Measurements from ENCODE around the gene PTPRG. TPM values are rescaled to one million over a fixed set of nuclear protein-coding genes. Genes with fewer than 3 reads are reported as not detected.

Gene PTPRG
- total RNA-seq, 4 donors from 2014 or later: 21.1 to 54.2 (median 30.6) TPM

- intact Hi-C loops (cut with DNase I; ENCODE audit: low total_unique reads) (no loop called here), in situ Hi-C loops (cut with MboI; ENCODE audit: low sequenced_read_pairs in 4 of 4) (no loop called here)
- peak overlapping the region in 1 of 4 donors; percentile 23 for H3K27ac ChIP-seq
- no peaks in the 10 kb centered on the region for H3K27me3 ChIP-seq
- H3K36me3 ChIP-seq: no peaks in the 10 kb centered on the region
- H3K4me1 ChIP-seq: peaks cover 21 to 43% of the 10 kb centered on the region in 2 donors
- ATAC-seq: peak in 1 of 2 donors; percentile 40
- H3K9me3 ChIP-seq: no peaks in the 10 kb centered on the region
- TF ChIP-seq CTCF (IDR thresholded peaks at IDR 0.05 in 4 of 5, conservative IDR thresholded peaks at IDR 0.05 in 1 of 5) (no peak), POLR2A (IDR thresholded peaks at IDR 0.05) (no peak)
- no peak overlapping the region for H3K4me3 ChIP-seq
- no peak for DNase-seq
Measured at GRCh38 chr3:61612211-61613194, 51.1 kb downstream of the PTPRG start.

GRCh38 chr3:61613666-61614065, 52.3 kb downstream of the PTPRG start:
- no peaks in the 10 kb centered on the region for H3K36me3 ChIP-seq
- H3K27me3 ChIP-seq: no peaks in the 10 kb centered on the region
- H3K4me3 ChIP-seq: no peak overlapping the region
- H3K27ac ChIP-seq: peak overlapping the region in 1 of 4 donors; percentile 26
- ATAC-seq: no peak
- no peak for TF ChIP-seq POLR2A (IDR thresholded peaks at IDR 0.05)
- no peak for TF ChIP-seq CTCF (IDR thresholded peaks at IDR 0.05 in 4 of 5, conservative IDR thresholded peaks at IDR 0.05 in 1 of 5)
- intact Hi-C loops (cut with DNase I; ENCODE audit: low total_unique reads) (no loop called here), in situ Hi-C loops (cut with MboI; ENCODE audit: low sequenced_read_pairs in 4 of 4) (no loop called here)
- no peaks in the 10 kb centered on the region for H3K9me3 ChIP-seq
- DNase-seq: no peak
- peaks cover 27 to 47% of the 10 kb centered on the region in 2 donors for H3K4me1 ChIP-seq

GRCh38 chr3:61615643-61616042, 54.3 kb downstream of the PTPRG start:
- Histone ChIP-seq H3K4me3 (no peak overlapping the region), H3K27ac (peak overlapping the region; percentile 56 to 78 (median 66)), H3K27me3 (no peaks in the 10 kb centered on the region), H3K4me1 (peaks cover 27 to 47% of the 10 kb centered on the region in 2 donors), H3K36me3 (no peaks in the 10 kb centered on the region), H3K9me3 (no peaks in the 10 kb centered on the region)
- DNase-seq (peak; percentile 71 to 81), ATAC-seq (peak; percentile 87 to 90)
- no peak for TF ChIP-seq CTCF (IDR thresholded peaks at IDR 0.05 in 4 of 5, conservative IDR thresholded peaks at IDR 0.05 in 1 of 5)
- TF ChIP-seq POLR2A (IDR thresholded peaks at IDR 0.05): no peak
- in situ Hi-C loops (cut with MboI; ENCODE audit: low sequenced_read_pairs in 4 of 4): no loop called here
- intact Hi-C loops (cut with DNase I; ENCODE audit: low total_unique reads): no loop called here

GRCh38 chr3:61616586-61616985, 55.2 kb downstream of the PTPRG start:
- peak overlapping the region; percentile 17 to 78 (median 56) for H3K27ac ChIP-seq
- no peaks in the 10 kb centered on the region for H3K36me3 ChIP-seq
- peak in 1 of 2 donors; percentile 6 for ATAC-seq
- peaks cover 27 to 47% of the 10 kb centered on the region in 2 donors for H3K4me1 ChIP-seq
- H3K4me3 ChIP-seq: no peak overlapping the region
- no peaks in the 10 kb centered on the region for H3K9me3 ChIP-seq
- TF ChIP-seq CTCF (IDR thresholded peaks at IDR 0.05 in 4 of 5, conservative IDR thresholded peaks at IDR 0.05 in 1 of 5): no peak
- no peak for TF ChIP-seq POLR2A (IDR thresholded peaks at IDR 0.05)
- H3K27me3 ChIP-seq: no peaks in the 10 kb centered on the region
- intact Hi-C loops (cut with DNase I; ENCODE audit: low total_unique reads): no loop called here
- in situ Hi-C loops (cut with MboI; ENCODE audit: low sequenced_read_pairs in 4 of 4): no loop called here
- no peak for DNase-seq
